GM21447 (cell line): Measurements from ENCODE around the gene GRK6.
A peak's percentile ranks its signal among the peaks of the same experiment; 100 is the strongest.

Experiments used
- ATAC-seq: cut with Tn5 transposase; IDR thresholded peaks from one replicate; pipeline ENCODE4 v1.9.1; 2021; ENCODE audit not compliant: unreplicated experiment

The GRK6 gene

DNA sequence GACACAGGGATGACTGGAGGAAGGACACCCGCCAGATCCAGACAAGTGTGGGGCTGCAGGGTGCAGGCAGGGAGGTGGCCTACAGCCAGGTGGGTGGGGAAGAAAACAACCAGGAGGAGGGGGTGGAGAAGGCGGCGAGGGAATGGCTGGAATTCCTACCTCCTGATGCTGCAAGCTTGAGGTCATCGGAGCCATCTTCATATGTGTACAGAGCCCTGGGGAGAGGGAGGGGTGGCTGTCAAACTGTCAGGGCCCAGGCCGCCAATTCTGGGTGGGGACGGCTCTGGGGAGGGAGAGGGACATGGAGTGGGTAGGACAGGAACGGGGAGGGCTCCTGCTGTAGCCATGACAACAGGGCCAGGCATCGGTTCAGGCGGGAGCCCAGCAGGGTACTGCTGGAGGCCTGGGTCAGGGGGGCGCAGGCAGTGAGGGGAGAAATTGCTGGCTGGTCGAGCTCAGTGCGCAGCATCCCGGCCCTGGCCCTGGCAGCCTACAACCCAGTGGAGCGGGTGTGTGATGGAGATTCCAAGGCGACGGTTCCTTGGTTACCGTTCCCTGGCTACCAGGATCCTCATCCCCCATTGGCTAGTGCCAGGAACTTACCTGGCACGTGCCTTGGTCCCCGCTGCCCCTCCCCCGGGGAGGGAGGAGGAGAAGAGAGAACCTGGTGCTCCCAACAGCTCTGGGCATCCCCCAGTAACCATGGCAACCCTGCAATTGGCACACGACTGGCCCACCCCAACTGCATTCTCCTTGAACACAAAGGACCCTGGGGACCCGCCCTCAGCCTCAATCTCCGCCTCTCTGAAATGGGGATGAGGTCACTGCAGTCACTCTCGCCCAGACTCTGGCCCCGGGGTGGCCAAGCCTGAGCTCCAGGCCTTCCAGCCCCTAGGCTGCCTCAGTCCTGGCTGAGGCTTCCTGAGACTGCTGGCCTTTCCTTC, 42.5 kb downstream of the GRK6 start:
- no peak for ATAC-seq

DNA sequence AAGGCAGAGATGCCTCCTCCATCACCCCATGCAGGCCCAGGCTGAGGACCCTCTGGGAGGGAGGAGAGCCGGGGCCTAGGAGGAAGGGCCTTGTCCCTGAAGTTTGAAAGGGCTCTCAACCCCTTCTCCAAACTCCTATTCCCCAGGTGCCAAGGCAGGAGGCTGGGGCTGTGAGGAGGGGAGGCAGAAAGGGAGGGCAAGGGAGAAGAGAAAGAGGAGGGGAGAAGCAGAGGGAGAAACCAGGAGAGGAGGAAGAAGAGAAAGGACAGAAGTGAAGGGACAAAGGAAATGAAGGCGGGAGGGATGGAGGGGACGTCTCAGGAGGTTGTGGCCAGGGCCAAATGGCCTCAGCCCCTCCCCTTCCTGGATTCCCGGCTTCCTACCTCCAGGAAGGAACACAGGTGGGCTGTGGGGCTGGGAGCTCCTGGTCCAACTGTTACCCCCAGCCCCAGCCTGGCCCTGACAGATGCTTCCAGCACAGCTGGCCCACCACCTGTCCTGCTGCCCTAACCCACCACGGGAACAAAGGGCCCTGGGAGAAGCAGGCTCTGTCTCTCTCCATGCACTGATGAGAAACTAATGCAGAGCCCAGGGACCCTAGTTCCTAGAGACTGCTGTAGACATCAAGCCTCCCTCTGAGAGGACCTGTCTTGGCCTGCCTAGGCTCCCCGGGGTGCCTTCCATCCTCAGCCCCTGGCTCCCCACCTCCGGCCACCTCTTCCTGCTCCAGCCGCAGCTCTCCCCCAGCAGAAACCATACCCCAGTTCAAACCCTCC, 43.5 kb downstream of the GRK6 start:
- ATAC-seq = no peak

DNA sequence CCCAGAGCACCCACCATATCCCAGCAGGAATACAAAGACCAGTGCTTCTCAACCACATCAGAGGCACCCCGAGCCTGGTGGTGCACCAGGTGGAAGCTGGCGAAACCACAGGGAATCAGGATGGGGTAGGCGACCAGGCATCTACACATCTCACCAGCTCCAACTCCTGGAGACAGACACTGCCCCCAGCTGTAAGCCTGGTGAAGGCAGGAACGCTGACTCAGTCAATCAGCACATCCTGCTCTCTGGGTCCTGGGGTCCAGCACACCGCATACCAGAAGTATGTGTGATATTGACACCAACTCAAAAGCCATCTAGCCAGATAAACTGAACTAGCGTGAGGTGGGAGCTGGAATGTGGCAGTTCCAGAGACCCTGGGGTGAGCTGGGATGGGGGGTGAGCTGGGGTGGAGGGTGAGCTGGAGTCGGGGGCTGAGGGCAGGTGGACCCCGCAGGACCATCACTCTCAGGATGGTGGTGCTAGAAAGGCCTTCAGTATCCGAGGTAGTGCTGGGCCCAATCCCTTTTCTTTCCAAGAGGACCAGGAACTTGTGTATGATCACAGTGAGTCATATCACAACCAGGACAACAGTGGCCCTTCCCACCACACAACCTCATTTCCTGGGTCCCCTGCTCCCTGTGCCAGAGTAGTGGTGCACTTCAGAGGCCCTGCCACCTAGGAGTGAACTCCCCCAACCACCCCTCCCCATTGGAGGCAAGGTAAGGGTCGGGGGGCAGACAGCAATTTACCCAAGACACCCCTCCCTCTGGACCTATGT, 44.5 kb downstream of the GRK6 start:
- ATAC-seq = no peak

DNA sequence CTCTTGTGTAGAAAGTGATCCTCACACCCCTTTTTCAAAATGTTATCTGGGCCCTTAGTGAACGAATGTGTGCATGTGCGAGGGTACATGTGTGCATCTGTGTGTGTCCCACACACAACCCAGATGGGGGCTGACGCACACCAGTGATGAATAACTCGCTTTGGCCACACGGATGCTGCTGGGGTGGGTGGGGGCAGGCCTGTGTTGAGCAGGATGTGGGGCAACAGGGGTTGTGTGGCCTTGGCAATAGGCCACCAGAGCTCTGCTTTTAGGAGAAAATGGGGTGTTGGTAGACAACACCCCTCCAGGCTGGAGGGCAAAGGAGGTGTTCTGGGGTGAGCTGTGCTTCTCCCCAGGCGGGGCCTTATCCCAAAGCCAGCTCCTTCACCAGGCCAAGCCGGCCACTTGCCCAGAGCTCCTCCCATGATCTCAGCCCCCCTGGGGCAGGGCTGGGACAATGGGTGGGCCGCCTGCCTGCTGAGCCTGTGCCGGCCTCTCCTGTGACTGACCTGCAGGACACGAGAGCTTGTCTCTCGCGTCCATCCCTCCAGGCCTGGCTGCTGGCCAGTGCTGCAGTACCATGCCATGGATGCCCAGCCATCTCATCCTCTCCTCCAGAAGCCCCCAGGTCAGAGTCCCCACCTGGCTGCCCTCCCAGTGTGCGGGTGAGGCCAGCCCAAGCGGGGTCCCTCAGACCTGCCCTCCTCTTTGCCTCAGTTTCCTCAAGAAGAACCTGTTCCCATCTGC, 45.3 kb downstream of the GRK6 start:
- no peak for ATAC-seq

DNA sequence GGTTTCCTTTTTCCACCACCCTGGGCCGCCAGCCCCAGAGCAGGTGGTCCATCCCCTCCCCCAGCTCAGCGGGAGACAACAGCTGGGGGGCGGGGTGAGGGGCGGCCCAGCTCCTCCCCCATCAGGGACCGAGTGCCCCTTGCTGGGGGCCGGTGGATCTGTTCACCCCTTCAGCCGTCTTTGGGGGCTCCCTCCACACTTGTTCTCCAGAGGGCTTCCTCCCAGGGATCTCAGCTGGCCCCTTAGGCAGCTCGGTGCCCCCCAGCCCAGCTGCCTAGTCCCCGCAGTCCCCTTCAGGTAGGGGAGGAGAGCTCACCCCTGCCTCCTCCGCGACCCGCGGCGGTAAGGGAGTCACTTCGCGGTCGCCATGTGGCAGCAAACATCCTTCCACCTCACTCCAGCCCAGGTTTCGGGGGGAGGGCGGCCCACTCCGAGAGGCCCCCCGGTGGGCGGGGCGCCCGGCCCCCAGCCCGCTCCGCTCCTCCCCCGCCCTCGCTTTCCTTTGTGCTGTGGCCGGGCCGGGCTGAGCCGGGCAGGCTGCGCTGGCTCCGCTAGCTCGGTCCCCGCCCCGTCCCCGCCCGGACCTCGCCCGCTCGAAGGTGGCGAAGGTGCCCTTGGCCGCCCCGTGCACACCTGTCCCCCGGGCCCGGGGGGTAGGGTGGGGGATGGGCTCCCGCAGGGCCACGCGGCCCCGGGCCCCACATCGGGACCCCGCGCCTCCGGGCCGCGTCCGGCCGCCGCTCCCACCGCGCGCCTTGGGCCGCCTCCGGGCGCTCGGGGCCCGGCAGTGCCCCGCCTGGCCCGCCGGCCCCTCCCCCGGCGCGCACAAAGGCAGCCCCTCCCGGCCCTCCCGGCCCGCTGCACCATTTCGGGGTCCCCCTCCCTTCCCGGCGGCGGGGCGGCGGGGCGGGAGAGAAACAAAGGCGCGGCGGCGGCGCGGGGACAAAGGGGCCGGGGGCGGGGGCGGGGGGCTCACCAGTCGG, 46.3 kb downstream of the GRK6 start:
- ATAC-seq = peak; percentile 47

DNA sequence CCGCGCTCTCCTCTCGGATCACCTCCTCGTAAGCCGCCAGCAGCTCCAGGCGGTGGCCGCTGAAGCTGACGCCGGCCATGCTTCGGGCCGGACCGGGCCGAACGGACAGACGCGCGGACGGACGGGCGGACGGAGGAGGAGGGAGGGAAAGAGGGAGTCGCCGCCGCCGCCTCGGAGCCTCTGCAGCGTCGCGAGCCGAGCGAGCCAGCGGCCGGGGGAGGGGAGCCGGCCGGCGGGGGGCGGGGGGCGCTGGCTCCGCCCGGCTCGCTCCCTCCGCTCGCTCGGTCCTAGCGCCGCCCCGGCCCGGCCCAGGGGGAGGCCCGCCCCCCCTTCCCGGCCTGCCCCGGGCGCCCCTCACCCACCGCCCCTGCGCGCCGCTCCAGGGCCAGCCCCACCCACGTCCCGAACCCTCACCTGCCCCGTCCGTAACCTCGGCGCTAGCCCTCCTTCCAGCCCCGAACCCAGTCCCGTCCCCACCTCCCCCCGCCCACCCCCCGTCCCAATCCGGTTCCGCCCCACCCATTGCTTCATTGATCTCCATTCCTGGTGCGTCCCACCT, 47.0 kb downstream of the GRK6 start, which contains the start of gene DBN1:
Gene DBN1, minus strand, starts transcription at position 192 of the 559 bp plus-strand sequence. Its CDS starts 113 bp downstream, at position 79.
- ATAC-seq = no peak

DNA sequence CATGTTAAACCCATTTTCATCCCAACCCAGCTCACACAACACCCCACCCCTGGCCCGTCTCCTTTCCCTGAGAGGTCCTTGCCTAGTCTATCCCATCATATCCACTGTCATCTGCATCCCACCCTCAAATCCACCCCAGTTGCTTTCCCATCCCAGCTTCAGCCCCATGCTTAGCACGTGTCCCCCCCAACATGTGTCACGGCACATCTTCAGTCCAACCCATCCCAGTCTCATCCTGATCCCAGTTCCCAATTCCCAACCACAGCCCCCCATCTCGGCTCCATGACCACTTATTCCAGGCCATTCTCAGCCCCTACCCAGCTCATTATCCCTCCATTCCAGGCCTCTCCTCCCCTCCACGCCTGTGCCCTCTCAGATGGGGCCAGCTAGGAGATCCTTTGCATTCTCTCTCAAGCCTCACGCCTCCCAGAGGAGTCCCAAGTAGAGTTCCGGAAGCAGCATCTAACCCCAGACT, 47.6 kb downstream of the GRK6 start:
- no peak for ATAC-seq

DNA sequence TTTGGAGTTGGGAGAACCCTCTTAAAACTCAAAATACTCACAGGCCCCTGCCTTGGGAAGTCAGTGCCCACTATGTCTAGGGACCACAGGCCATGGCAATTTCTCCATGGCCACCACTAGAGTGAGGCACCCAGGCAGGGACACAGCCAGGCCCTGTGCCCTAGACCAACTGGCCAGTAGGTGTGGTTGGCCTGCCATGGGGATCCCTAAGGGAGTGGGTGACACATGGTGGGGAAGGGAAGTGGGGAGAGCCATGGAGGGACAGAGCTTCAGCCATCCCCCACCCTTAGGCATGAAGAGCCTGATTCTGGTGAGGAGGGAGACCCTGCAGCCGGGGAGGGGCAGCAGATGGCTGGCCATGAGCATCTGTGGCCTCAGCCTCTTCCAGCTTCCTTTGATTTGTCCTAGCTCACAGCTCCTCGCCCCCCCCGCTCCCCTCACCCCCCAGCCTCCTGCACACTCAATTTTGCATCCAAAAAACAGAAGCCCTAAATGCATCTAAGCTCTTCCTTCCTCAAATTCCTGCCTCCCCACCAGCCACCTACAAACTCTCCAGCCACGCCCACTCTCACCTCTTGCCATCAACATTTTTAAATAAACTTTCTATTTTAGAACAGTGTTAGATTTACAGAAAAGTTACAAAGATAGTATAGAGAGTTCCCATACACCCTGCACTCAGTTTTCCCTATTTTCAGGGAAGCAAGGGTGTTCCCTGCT, 48.5 kb downstream of the GRK6 start:
- ATAC-seq = no peak

DNA sequence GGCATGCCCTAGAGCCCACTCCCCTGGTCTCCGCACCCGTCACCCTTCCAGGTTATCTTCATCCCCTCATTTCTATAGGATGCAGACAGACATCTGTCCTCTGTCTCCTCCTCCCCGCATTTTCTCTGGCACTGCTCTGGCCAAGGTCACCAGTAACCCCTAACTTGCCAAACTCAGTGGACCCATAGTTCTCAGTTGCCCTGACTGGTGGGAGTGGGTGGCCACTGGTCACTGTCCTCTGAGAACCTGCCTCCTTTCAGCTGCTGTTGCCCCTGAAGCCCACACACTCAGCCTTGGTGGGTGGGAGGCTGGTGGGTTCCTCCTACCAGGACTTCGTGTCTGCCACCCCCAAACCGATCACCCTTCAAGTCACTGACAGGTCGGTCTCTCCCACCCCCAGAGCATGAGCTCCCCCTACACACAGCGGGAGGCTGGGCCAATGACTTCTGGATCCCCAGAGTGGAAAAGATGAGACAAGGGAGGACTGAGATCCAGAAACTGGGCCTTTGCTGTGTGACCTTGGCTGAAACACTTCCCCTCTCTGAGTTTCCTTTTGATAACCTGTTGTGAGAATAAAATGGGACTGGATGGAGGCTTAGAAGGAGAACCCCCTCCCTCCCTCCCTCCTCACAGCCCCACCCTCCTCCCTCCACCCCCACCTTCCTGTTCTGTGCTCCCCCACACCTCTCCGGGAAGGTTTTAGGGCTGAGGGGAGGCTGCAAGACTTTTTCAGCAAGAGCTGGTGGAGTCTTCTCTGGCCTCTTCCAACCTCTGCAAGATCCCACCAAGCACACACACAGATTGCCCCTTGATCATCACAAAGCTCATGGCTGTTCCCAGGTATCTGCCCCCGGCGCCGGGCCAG, 49.3 kb downstream of the GRK6 start:
- ATAC-seq = no peak

DNA sequence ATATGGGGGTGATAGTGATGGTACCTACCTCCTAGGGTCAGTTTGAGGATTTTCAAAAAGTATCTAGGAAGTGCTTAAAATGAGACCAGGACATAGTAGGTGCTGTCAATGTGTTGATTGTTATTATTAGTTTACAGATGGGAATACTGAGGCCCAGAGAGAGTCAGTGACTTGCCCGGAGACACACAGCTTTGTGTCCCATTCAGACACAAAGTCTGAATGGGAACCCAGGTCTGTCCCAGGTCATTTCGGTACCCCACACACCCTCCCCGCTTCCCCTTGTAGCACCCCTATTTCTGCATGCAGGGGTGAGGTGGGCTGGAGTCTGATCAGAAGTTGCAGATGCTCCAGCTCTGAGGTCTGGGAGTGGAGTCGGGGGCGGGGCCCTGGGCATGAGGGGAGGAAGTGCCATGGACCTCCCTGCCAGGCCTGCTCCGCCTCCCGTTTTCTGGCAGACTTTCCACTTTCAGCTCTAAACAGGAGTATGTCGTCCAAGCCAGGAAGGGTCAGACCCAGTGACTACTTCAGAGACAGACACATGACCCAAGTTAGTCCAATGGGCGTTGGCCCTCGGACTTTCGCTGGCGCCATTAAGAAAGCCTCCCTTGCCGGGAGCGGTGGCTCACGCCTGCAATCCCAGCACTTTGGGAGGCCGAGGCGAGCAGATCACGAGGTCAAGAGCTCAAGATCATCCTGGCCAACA, 50.2 kb downstream of the GRK6 start:
- no peak for ATAC-seq

DNA sequence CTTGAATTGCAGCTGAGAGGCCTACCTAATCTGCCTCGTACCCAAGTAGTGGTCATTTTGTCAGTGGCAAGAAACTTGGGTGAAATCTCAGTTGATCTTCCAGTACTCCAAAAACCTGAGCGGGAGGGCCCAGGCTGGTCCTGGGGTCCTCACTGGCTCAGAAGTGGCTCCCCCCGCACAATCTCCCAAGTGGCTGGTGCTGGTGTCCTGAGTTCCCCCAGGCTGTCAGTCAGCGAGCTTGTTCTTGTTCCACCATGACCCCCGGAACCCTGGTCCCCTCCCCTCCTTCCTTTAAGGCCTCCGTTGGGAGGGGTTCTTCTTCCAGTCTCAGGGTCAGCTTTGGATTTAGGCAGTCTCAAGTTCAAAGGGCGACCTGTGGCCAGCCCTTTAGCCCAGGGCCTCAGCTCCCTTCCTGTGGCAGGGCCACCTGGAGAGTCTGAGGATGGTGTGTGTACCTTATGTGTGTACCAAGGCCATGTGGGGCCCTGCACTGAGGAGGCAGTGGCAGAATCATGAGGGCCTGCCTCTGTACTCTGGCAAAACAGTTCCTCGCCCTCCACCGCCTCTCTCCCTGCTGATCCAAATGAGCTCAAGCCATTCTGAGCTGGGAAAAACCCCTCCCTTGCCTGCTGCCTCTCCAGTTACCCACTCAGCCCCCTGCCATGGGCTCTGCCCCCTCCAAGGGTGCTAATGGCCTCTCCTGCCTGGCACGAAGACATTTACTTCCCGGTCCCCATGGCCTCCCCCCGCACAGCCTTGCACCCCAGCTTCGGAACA, 51.4 kb downstream of the GRK6 start:
- no peak for ATAC-seq

DNA sequence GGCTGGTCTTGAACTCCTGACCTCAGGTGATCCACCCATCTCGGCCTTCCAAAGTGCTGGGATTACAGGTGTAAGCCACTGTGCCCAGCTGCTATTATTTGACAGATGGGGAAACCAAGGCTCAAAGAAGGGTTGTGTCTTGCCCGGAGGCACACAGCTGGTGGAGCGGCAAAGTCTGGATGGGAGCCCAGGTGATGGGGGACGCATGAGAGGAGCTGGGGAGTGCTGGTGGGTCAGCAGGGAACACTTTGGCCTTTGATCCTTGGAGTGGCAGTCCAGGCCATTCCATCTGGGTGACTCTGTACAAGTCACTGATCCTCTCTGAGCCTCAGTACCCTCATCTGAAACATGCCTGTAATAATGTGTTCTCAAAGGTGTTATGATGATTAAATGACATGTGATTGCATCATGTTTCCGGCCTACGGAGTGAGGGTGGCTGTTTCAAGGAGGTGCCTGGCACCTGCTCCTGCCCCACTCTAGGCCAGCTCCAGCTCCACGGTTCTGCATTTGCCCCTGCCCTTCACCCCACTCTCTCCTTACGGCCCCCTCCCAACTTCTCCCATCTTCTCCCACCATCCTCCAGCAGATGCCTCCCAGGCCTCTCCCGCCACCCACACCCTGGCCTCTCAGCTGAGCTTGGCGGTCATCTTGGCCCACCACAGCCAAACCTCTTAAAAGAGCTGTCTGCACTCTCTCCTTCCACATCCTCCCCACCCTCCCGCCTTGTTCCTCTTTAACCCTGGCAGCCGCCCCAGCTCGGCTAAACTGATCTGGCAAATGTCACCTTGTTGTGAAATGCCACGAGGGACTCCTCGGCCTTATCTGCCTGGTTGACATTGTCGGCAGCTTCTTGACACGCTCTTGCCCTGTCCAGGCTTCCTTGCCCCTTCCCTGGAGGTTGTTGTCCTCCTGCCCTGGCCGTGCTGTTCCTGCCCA, 52.5 kb downstream of the GRK6 start:
- no peak for ATAC-seq

DNA sequence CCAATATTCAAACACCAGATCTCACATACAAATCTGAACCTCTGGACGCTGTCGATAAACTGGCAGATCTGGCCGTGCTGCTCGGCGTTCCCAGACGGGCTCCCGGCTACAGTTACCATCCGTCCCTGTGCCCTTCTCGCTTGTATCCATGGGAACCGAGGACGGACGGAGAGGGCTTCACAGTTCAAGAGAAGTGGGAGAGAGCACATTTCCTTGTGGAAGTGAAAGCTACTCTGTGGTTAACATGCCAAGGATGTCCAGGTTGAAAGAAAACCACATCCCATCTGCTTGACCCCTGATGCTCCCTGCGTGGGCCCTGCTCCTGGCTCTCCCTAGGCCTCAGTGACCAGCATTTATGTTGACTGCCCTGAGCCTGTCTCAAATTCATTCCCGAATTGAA, 53.3 kb downstream of the GRK6 start:
- ATAC-seq = no peak

DNA sequence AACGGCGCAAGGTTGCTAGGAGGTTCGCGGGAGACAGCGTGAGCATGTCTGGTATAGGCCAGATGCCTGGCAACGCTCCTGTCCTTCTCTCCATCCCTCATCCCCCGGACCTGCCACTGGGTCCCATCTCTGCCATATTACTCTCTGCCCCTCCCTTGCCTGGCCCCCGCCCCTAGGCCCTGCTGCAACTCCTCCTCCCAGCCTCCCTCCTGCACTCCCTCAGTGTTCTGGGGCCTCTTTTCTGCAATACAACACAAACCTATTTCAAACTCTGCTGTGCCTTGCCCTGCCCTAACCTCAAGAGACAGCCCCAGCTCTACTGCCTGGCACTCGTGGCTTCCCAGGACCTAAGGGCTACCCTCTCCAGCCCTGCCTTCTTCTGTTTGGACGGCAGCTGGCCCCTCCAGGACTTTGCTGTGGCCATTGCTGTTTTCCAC, 55.9 kb downstream of the GRK6 start:
- no peak for ATAC-seq

DNA sequence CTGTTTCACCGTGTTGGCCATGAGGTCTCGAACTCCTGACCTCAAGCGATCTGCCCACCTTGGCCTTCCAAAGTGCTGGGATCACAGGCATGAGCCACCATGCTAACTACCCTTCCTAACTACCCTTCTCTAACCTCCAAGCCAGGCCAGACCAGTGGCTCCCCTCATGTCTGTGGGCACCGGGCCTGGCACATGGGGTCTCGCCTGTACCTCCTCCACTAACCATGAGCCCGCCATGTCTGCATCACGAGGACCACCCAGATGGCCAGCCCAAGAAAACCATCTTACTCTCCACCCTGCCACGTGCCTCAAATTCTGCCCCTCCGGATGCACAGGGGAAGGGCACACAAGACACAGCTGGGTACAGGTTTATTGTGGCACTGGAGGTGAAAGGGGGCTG, 56.6 kb downstream of the GRK6 start:
- ATAC-seq = no peak
